HFFc6 (cell line): Measurements from ENCODE around the gene DNLZ. TPM values are rescaled to one million over a fixed set of nuclear protein-coding genes. Genes with fewer than 3 reads are reported as not detected.
A peak's percentile ranks its signal among the peaks of the same experiment; 100 is the strongest.
"Not testable (repeated sequence)": the region's sequence is repeated elsewhere in the genome, so short reads cannot be mapped to it uniquely, and the experiment has no call there.

Source experiments
- DNase-seq: peaks from one replicate; pipeline ENCODE4 v3.0.0-alpha.2; 2018
- H3K27ac Mint-ChIP-seq: 2 replicates; pipeline ENCODE4 v1.8.0; 2020; ENCODE audit warnings: mild to moderate bottlenecking, mixed read lengths
- H3K27me3 Mint-ChIP-seq: 2 replicates; pipeline ENCODE4 v1.8.0; 2021; ENCODE audit warnings: mild to moderate bottlenecking, moderate library complexity, mixed read lengths; ENCODE audit not compliant: insufficient read depth
- H3K36me3 Mint-ChIP-seq: 2 replicates; pipeline ENCODE4 v1.8.0; 2021; ENCODE audit warnings: low read depth, mixed read lengths
- H3K4me1 Mint-ChIP-seq: 2 replicates; pipeline ENCODE4 v1.8.0; 2020; ENCODE audit warnings: low read depth, mixed read lengths
- H3K4me3 Mint-ChIP-seq: 2 replicates; pipeline ENCODE4 v1.8.0; 2020; ENCODE audit warnings: mild to moderate bottlenecking, moderate library complexity, mixed read lengths
- H3K9me3 Mint-ChIP-seq: 2 replicates; pipeline ENCODE4 v1.8.0; 2020; ENCODE audit warnings: mild to moderate bottlenecking, mixed read lengths
- total RNA-seq, 6 experiments: library from RNA; stranded (reverse); fragmentation: NEBNext Ultra II Directional; extraction: Animal tissue kit (Norgen Biotek cat#: 25700); gene quantifications; 2 replicates in 1 of 6; 3 replicates in 5 of 6; pipeline ENCODE4 v1.2.3, GENCODE V29; 2021
- TF ChIP-seq, protein P1 (sequence below): fragments of 200-600 bp; sonication (generic); IDR thresholded peaks from 2 replicates; pipeline ENCODE4 v1.5.0; 2021; ENCODE audit warnings: antibody characterized with exemption, mild to moderate bottlenecking

DNLZ gene
- total RNA-seq, 6 experiments from 2014 or later = 28.5 to 33.3 (median 30.4) TPM

GRCh38 chr9:136409557-136410455 is 46.3 kb upstream of the DNLZ start:
- H3K9me3 Mint-ChIP-seq = no peaks in the 10 kb centered on the region
- H3K36me3 Mint-ChIP-seq = peaks cover 34% of the 10 kb centered on the region
- DNase-seq = peak; percentile 24
- H3K4me1 Mint-ChIP-seq = peaks cover 31% of the 10 kb centered on the region
- TF ChIP-seq, protein P1, sequence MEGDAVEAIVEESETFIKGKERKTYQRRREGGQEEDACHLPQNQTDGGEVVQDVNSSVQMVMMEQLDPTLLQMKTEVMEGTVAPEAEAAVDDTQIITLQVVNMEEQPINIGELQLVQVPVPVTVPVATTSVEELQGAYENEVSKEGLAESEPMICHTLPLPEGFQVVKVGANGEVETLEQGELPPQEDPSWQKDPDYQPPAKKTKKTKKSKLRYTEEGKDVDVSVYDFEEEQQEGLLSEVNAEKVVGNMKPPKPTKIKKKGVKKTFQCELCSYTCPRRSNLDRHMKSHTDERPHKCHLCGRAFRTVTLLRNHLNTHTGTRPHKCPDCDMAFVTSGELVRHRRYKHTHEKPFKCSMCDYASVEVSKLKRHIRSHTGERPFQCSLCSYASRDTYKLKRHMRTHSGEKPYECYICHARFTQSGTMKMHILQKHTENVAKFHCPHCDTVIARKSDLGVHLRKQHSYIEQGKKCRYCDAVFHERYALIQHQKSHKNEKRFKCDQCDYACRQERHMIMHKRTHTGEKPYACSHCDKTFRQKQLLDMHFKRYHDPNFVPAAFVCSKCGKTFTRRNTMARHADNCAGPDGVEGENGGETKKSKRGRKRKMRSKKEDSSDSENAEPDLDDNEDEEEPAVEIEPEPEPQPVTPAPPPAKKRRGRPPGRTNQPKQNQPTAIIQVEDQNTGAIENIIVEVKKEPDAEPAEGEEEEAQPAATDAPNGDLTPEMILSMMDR = no peak
- peaks cover 2% of the 10 kb centered on the region for H3K27me3 Mint-ChIP-seq
- H3K27ac Mint-ChIP-seq = peak overlapping the region; percentile 91
- peak overlapping the region; percentile 98 for H3K4me3 Mint-ChIP-seq

DNA sequence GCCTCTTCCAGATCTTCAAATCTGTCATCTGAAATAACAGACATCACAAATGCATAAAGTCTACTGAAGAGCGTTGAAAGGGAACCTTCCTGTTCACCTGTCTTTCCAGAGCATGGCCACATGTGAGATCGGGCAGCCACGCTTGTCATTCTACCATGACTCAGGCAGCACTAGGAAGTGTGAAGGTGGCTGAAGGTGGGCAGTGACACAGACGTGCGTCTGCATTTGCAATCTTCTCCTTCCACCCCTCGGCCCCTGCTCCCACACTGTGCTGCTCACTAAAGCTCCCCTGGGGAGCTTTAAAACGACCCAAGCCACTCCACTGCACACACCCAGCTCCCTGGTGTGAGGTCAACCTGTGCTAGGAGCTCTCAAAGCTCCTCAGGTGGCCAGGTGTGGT is 44.4 kb upstream of the DNLZ start:
- Mint-ChIP-seq H3K4me3 (peak overlapping the region; percentile 24; the same call in 1 of the 2 replicates), H3K4me1 (peaks cover 31% of the 10 kb centered on the region), H3K36me3 (peaks cover 25% of the 10 kb centered on the region), H3K27me3 (peaks cover 2% of the 10 kb centered on the region), H3K27ac (no peak overlapping the region), H3K9me3 (no peaks in the 10 kb centered on the region)
- no peak for DNase-seq
- TF ChIP-seq, protein P1 = no peak

- not testable (repeated sequence) for H3K27me3 Mint-ChIP-seq, DNase-seq, H3K27ac Mint-ChIP-seq, H3K4me3 Mint-ChIP-seq, H3K9me3 Mint-ChIP-seq
- Mint-ChIP-seq H3K4me1 (peaks cover 26% of the 10 kb centered on the region), H3K36me3 (peaks cover 20% of the 10 kb centered on the region)
These were observed 43.5 kb upstream of the DNLZ start for GRCh38 chr9:136407061-136407460.

DNA sequence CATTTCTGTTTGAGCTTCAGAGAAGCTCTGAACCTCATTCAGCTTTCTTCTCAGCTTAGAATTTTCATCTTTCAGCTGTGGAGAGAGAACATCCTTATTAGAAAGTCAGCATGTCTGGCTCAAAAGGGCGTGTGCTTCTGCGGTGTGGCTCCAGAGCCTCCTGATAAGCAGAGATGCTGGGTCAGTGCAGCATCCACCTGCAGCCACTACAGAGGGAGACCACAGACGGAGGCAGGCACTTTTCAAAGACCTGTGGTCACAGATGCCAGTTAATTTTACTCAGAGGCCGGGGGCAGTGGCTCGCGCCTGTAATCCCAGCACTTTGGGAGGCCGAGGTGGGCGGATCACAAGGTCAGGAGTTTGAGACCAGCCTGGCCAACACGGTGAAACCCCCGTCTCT is 42.4 kb upstream of the DNLZ start:
- H3K27me3 Mint-ChIP-seq, H3K4me3 Mint-ChIP-seq, H3K27ac Mint-ChIP-seq, DNase-seq, H3K9me3 Mint-ChIP-seq: not testable (repeated sequence)
- Mint-ChIP-seq H3K36me3 (peaks cover 18% of the 10 kb centered on the region), H3K4me1 (peaks cover 14% of the 10 kb centered on the region)

DNA sequence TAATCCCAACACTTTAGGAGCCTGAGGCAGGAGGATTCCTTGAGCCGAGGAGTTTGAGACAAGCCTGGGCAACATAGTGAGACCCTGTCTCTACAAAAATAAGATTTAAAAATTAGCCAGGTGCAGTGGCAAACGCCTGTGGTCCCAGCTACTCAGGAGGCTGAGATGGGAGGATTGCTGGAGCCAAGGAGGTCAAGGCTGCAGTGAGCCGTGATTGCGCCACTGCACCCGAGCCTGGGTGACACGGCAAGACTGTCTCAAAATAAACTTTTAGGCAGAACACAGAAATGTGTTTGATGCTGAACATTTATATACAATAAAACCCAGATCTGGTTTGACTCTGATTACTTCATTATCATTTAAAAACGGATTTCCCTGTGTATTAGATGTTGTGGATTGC is 41.9 kb upstream of the DNLZ start:
- peaks cover 14% of the 10 kb centered on the region for H3K4me1 Mint-ChIP-seq
- DNase-seq = no peak
- H3K27me3 Mint-ChIP-seq = peaks cover 6% of the 10 kb centered on the region
- no peak overlapping the region for H3K4me3 Mint-ChIP-seq
- H3K36me3 Mint-ChIP-seq = peaks cover 18% of the 10 kb centered on the region; the same call in 1 of the 2 replicates
- TF ChIP-seq, protein P1 = no peak
- H3K27ac Mint-ChIP-seq = no peak overlapping the region
- no peaks in the 10 kb centered on the region for H3K9me3 Mint-ChIP-seq

DNA sequence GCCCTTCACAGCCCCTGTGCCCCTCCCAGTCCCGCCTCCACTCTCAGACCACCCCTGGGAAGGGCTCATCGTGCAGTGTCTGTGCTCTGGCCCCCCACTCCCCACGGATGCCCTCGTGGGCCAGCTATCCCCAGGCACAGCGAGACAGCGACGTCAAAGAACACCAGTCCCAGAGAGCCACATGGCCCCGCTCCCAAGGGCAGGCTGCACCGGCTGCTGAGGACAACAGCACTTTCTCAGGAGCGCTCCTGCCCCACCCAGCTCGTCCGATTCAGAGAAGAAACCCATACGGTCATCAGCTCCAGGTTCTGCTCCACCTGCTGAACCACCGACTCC is 41.2 kb upstream of the DNLZ start:
- Mint-ChIP-seq H3K4me1 (peaks cover 13% of the 10 kb centered on the region), H3K27me3 (peaks cover 6% of the 10 kb centered on the region), H3K9me3 (no peaks in the 10 kb centered on the region), H3K36me3 (peaks cover 18% of the 10 kb centered on the region; the same call in 1 of the 2 replicates), H3K27ac (no peak overlapping the region), H3K4me3 (no peak overlapping the region)
- no peak for DNase-seq
- TF ChIP-seq, protein P1 = no peak
